ENCODE results near the gene NUDT17. TPM values are rescaled to one million over a fixed set of nuclear protein-coding genes. Genes with fewer than 3 reads are reported as not detected.

Gene NUDT17
- polyA plus RNA-seq, 1 donor from 2014 or later, result 5.4 TPM

DNA sequence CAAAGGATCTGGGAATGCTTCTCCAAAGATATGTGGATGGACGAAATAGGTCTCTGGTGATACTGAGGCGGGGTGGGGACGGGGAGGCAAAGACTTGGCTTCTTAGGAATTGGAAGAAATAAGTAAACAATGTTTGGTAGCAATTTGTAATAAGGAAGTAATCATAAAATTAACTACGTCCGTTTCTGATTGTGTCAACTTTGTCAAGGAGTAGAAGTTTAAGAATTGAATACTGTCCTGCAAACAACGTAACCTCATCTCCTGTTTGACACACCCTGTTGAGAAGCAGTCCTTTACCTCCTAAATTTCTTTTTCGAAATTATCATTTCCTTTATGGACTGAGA is 21.0 kb upstream of the NUDT17 start:
- Histone ChIP-seq H3K27ac (ENCODE audit: low read length) (peak overlapping the region; percentile 81), H3K9me2 (ENCODE audit: insufficient read depth, low read length) (no peaks in the 10 kb centered on the region), H3K4me2 (ENCODE audit: low read length) (peak overlapping the region; percentile 78), H3K9ac (ENCODE audit: low read length) (peak overlapping the region; percentile 83), H3K4me3 (ENCODE audit: low read length) (peak overlapping the region; percentile 90), H3K36me3 (ENCODE audit: insufficient read depth, low read length) (peaks cover 5% of the 10 kb centered on the region), H4K20me1 (ENCODE audit: insufficient read depth) (no peaks in the 10 kb centered on the region), H2AFZ (ENCODE audit: low read depth, low read length) (peak overlapping the region; percentile 85), H3F3A (ENCODE audit: insufficient read depth, low read length, poor library complexity, severe bottlenecking) (no peaks in the 10 kb centered on the region), H3K27me3 (ENCODE audit: insufficient read depth, low read depth, low read length) (no peaks in the 10 kb centered on the region), H3K79me2 (replicated peaks; ENCODE audit: insufficient read depth, low read length) (peaks cover 17% of the 10 kb centered on the region), H3K9me3 (ENCODE audit: low read length) (no peaks in the 10 kb centered on the region)
- TF ChIP-seq POLR2AphosphoS5 (IDR thresholded peaks at IDR 0.05) (no peak), TAF1 (IDR thresholded peaks at IDR 0.05; ENCODE audit: low read depth) (no peak), EZH2 (IDR thresholded peaks at IDR 0.05; ENCODE audit: borderline replicate concordance, insufficient read depth, low read length, poor library complexity, severe bottlenecking) (no peak), RAD21 (conservative IDR thresholded peaks at IDR 0.05) (no peak), EP300 (conservative IDR thresholded peaks at IDR 0.05; ENCODE audit: poor library complexity, severe bottlenecking) (no peak), SMC3 (conservative IDR thresholded peaks at IDR 0.05; ENCODE audit: poor library complexity) (no peak), MXI1 (conservative IDR thresholded peaks at IDR 0.05; ENCODE audit: poor library complexity, severe bottlenecking) (no peak)
- TF ChIP-seq, protein P1, sequence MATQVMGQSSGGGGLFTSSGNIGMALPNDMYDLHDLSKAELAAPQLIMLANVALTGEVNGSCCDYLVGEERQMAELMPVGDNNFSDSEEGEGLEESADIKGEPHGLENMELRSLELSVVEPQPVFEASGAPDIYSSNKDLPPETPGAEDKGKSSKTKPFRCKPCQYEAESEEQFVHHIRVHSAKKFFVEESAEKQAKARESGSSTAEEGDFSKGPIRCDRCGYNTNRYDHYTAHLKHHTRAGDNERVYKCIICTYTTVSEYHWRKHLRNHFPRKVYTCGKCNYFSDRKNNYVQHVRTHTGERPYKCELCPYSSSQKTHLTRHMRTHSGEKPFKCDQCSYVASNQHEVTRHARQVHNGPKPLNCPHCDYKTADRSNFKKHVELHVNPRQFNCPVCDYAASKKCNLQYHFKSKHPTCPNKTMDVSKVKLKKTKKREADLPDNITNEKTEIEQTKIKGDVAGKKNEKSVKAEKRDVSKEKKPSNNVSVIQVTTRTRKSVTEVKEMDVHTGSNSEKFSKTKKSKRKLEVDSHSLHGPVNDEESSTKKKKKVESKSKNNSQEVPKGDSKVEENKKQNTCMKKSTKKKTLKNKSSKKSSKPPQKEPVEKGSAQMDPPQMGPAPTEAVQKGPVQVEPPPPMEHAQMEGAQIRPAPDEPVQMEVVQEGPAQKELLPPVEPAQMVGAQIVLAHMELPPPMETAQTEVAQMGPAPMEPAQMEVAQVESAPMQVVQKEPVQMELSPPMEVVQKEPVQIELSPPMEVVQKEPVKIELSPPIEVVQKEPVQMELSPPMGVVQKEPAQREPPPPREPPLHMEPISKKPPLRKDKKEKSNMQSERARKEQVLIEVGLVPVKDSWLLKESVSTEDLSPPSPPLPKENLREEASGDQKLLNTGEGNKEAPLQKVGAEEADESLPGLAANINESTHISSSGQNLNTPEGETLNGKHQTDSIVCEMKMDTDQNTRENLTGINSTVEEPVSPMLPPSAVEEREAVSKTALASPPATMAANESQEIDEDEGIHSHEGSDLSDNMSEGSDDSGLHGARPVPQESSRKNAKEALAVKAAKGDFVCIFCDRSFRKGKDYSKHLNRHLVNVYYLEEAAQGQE (IDR thresholded peaks at IDR 0.05; ENCODE audit: borderline replicate concordance), result no peak
- TF ChIP-seq, protein P2, sequence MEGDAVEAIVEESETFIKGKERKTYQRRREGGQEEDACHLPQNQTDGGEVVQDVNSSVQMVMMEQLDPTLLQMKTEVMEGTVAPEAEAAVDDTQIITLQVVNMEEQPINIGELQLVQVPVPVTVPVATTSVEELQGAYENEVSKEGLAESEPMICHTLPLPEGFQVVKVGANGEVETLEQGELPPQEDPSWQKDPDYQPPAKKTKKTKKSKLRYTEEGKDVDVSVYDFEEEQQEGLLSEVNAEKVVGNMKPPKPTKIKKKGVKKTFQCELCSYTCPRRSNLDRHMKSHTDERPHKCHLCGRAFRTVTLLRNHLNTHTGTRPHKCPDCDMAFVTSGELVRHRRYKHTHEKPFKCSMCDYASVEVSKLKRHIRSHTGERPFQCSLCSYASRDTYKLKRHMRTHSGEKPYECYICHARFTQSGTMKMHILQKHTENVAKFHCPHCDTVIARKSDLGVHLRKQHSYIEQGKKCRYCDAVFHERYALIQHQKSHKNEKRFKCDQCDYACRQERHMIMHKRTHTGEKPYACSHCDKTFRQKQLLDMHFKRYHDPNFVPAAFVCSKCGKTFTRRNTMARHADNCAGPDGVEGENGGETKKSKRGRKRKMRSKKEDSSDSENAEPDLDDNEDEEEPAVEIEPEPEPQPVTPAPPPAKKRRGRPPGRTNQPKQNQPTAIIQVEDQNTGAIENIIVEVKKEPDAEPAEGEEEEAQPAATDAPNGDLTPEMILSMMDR (IDR thresholded peaks at IDR 0.05; ENCODE audit: poor library complexity, severe bottlenecking), result no peak

DNA sequence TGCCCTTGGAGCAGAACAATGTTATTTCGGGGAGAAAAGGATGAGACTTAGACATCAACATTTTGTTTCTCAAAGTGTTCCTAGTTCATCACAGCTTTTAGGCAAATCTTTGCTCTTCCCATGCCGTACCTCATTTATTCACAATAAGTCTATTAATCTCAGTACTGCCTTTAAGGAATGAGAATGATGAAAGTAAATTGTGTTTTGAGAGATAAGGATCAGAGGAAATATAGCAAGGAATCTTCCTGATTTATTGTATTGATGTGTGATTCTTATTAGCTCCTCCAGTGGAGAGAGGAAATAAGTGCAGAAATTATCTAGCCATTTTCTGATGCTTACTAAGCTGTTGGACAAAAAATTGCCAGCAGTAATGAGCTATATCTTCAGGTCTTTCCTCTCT is 19.4 kb upstream of the NUDT17 start:
- H3K9ac ChIP-seq (ENCODE audit: low read length), result peak overlapping the region; percentile 9
- H3K9me3 ChIP-seq (ENCODE audit: low read length), result no peaks in the 10 kb centered on the region
- no peak overlapping the region for H2AFZ ChIP-seq (ENCODE audit: low read depth, low read length)
- H3K4me3 ChIP-seq (ENCODE audit: low read length), result peak overlapping the region; percentile 90
- no peaks in the 10 kb centered on the region for H3K9me2 ChIP-seq (ENCODE audit: insufficient read depth, low read length)
- peaks cover 5% of the 10 kb centered on the region for H3K36me3 ChIP-seq (ENCODE audit: insufficient read depth, low read length)
- peaks cover 16% of the 10 kb centered on the region for H3K79me2 ChIP-seq (replicated peaks; ENCODE audit: insufficient read depth, low read length)
- H3K27me3 ChIP-seq (ENCODE audit: insufficient read depth, low read depth, low read length), result no peaks in the 10 kb centered on the region
- TF ChIP-seq EP300 (conservative IDR thresholded peaks at IDR 0.05; ENCODE audit: poor library complexity, severe bottlenecking), result no peak
- TF ChIP-seq, protein P2 (IDR thresholded peaks at IDR 0.05; ENCODE audit: poor library complexity, severe bottlenecking), result peak; percentile 49
- H3K27ac ChIP-seq (ENCODE audit: low read length), result no peak overlapping the region
- no peaks in the 10 kb centered on the region for H3F3A ChIP-seq (ENCODE audit: insufficient read depth, low read length, poor library complexity, severe bottlenecking)
- peak overlapping the region; percentile 78 for H3K4me2 ChIP-seq (ENCODE audit: low read length)
- no peaks in the 10 kb centered on the region for H4K20me1 ChIP-seq (ENCODE audit: insufficient read depth)

Data from neural cell (in vitro differentiated cells).